ENCODE results near the gene GRK2.

The GRK2 gene

DNA sequence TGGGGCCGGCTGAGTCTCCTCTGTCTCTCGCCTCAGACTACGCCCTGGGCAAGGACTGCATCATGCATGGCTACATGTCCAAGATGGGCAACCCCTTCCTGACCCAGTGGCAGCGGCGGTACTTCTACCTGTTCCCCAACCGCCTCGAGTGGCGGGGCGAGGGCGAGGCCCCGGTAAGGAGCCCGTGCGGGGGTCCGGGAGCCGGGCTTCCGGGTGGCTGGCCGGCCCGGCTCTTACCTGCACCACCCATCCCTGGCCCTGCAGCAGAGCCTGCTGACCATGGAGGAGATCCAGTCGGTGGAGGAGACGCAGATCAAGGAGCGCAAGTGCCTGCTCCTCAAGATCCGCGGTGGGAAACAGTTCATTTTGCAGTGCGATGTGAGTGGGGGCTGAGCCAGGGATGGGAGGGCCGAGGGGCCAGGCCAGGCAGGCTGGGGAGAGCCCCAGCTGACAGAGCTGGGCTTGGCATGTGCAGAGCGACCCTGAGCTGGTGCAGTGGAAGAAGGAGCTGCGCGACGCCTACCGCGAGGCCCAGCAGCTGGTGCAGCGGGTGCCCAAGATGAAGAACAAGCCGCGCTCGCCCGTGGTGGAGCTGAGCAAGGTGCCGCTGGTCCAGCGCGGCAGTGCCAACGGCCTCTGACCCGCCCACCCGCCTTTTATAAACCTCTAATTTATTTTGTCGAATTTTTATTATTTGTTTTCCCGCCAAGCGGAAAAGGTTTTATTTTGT, 18.7 kb downstream of the GRK2 start:
- DNase-seq, result no peak

DNA sequence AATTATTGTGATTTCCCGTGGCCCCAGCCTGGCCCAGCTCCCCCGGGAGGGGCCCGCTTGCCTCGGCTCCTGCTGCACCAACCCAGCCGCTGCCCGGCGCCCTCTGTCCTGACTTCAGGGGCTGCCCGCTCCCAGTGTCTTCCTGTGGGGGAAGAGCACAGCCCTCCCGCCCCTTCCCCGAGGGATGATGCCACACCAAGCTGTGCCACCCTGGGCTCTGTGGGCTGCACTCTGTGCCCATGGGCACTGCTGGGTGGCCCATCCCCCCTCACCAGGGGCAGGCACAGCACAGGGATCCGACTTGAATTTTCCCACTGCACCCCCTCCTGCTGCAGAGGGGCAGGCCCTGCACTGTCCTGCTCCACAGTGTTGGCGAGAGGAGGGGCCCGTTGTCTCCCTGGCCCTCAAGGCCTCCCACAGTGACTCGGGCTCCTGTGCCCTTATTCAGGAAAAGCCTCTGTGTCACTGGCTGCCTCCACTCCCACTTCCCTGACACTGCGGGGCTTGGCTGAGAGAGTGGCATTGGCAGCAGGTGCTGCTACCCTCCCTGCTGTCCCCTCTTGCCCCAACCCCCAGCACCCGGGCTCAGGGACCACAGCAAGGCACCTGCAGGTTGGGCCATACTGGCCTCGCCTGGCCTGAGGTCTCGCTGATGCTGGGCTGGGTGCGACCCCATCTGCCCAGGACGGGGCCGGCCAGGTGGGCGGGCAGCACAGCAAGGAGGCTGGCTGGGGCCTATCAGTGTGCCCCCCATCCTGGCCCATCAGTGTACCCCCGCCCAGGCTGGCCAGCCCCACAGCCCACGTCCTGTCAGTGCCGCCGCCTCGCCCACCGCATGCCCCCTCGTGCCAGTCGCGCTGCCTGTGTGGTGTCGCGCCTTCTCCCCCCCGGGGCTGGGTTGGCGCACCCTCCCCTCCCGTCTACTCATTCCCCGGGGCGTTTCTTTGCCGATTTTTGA, 19.5 kb downstream of the GRK2 start:
- DNase-seq, result no peak

DNA sequence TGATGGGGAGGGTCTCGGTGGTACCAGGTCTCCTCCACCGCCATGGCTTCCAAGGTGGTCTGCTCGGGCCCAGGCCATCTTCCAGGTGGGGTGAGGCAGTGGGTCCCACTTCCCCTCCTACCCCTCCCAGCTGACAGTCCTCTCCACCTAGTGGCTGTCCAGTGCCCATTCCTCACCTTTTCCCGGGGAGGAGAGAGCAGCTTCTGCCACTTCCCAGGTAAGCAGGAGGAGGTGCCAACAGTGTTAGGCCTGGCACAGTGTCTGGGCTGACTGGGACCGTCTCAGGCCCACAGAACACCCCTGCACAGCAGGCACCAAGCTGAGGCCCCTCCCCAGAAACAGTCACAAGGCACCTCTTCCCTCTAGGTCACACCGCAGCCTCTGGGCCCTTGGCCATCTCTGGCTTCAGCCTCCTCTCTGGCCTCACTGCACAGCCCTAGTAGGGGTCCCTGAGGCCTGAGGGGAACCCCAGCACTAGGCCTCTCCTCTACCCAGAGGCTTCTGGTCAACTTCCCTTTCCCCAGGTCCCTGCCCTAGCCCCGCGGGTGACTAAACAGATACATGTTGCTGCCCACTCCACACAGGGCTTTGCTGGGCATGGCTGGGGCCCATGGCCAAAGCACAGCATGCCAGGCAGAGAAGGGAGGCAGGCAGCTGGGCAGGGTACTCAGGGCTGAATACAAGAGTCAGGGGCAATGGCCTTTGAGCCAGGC, 20.5 kb downstream of the GRK2 start:
- no peak for DNase-seq

DNA sequence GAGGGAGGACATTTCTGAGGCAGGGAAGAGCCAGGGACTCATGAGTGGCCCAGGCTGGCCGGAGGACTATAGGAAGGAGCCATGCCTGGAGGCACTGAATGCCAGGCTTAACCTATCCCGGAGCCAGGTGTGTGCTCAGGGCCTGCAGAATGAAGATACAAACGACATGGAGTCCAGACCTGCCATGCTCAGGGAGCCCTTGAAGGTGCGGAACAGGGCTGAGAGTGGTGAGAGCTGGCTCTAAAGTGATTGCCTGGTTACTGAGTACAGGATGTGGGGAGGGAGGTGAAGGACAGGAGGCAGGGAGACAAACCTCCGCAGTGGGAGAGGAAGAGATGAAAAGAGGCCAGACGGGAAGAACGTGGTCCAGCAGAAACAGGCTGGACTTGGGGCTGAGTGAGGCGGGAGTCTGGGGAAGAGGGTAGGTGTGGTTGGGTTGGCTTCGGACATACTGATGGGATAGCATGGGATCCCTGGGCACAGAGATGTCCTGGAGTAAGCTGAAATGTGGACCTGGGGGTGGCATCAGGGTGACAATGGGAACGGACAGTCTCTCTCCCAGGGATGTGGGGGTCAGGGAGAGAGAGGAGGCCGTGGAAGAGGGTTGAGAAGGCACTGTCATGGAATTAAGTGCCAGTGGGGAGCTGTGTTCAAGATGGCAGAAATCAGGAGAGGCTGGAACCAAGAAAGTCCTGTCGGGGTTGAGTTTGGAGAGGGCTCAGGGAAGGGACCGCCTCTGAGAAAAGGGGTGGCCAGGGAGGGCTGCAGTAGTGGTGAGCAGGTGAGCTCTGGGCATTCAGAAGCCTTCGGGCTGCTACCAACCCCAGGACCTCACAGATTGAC, 21.3 kb downstream of the GRK2 start:
- no peak for DNase-seq

DNA sequence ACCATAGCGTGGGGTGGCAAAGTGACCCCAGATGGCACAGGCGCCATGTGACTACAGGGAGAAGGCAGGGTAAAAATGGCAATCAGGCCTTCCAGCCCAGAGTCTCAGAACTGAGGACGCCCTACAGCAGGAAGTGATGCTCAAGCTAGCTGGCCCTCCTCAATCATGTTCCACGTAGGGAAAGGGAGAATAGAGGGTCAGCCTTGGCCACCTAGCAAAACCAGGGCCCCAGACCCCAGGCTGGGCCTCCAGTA, 21.9 kb downstream of the GRK2 start:
- DNase-seq, result no peak

DNA sequence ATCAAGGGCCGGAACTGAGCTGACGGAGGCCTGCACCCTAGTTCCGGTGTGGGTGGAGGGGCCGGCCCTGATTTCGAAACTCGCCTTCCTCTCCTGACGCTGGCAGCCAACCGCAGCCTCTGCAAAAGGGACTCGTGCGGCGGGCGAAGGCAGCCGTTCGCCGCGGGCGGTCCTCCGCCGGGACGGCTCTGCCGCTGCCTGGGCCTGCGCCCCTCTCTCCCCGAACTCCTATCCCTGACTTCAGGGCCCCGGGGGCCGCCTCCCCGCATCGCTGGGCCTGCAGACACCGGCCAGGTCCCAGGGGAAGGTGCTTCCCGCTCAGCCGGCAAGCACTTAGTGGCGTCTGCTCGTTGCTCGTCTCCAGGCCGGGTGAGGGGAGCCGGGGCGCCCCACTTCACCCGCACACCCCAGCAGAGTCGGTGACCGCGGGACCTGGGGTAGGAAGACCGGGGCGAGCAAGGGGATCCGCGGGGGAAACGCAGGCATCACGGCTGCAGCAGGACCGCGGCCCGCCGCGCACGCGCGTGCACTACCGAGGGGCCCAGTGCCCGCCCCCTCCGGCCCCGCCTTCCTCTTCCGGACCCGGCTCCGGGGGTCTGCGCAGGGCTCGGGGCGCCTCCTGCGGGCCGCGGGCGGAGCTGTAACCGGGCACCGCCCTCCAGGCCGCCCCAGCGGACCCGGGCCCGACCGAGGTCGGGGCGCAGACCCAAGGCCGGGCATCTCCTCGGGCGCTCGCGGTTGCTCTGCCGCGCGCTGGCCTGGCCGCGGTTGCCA, 22.4 kb downstream of the GRK2 start:
- peak; percentile 89 for DNase-seq

DNA sequence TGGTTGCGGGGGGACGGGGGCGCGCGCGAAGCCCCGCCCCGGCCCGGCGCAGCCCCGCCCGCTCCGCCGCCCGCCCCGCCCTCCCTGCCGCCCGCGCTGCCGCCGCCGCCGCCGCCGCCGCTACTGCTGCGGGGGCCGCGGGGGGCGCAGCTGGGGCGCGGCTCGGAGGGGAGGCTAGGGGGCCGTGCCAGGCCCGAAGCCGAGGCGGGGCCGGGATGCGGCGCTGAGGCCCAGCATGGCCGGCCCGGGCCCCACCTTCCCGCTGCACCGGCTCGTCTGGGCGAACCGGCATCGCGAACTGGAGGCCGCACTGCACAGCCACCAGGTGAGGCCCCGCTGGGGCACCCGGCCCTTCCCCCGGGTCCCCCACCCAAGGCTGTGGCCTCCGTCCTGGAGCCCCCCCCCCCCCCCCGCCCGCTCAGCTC, 23.0 kb downstream of the GRK2 start, which contains the start of gene ANKRD13D:
ANKRD13D (plus strand) TSS at position 78 of the 425 bp plus-strand sequence; CDS start at position 236, 158 bp downstream.
- peak; percentile 89 for DNase-seq

DNA sequence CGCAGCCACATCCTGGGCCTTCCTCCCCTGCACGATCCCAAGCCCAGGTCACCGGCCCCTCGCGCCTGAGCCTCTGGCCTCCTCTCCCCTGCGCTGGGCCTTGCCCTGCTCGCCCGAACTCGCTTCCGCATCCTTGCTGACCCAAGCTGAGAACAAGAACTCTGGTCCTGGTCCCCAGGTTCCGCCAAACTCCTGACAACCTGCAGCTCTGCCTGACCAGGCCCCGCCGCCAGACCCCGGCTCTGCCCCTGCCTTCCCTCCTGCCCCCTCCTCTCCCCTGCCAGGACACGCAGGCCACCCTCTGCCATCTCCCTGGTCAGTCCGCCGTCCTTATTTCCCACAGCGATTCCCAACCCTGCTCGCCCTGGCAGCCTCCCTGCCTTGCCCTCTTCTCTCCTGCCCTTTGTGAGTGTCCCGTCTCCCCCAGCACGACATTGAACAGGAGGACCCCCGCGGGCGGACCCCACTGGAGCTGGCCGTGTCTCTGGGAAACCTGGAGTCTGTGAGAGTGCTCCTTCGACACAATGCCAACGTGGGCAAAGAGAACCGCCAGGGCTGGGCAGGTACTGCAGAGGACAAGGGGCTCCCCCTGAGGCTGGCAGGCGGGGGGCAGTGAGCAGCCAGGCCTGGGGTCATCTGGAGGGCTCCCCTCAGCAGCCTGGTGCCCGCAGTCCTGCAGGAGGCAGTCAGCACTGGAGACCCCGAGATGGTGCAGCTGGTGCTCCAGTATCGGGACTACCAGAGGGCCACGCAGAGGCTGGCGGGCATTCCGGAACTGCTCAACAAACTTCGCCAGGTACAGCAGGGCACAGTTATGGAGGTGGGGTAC, 23.6 kb downstream of the GRK2 start:
- no peak for DNase-seq

DNA sequence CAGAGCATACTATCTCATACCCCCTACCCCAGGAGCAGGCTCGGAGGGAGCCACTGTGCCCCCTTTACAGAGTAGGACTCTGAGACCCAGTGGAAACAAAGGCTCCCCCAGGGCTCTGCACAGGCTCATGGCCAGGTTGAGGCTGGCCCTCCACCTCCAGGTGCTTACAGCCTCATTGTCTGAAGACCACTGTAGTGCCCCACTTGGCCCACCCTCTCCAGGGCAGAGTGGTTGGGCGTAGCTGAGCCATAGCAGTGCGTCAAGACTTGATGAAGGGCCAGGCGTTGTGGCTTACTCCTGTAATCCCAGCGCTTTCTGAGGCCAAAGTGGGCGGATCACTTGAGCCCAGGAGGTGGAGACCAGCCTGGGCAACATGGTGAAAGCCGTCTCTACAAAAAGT, 24.5 kb downstream of the GRK2 start:
- no peak for DNase-seq

DNA sequence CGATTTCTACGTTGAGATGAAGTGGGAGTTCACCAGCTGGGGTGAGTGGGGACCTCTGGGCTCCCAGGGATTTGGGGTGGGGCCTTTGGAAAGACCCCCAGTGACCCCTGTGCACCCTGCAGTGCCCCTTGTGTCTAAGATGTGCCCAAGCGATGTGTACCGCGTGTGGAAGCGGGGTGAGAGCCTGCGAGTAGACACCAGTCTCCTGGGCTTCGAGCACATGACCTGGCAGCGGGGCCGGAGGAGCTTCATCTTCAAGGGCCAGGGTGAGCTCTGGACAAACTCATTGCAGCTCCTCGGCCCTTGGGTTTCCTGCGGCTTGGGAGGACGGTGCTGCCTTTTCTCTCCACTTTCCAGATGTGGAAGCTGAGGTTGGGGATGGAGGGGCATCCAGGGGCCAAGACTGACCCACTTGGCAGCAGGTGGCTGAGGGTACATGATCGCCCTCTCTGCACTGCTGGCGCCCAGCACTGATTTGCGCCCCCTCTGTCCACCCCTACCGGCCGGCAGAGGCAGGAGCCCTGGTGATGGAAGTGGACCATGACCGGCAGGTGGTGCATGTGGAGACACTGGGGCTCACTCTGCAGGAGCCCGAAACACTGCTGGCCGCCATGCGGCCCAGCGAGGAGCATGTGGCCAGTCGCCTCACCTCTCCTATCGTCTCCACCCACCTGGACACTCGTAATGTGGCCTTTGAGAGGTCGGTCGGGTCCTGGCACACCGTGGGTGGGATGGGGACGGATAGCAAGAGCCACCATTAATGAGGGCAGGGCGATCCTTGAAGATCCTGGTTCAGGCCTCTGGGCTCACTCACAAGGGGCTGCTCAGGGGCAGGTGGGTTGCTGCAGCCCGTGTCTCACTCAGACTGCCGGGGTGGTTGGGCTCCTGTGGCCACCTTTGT, 25.5 kb downstream of the GRK2 start:
- DNase-seq, result no peak

DNA sequence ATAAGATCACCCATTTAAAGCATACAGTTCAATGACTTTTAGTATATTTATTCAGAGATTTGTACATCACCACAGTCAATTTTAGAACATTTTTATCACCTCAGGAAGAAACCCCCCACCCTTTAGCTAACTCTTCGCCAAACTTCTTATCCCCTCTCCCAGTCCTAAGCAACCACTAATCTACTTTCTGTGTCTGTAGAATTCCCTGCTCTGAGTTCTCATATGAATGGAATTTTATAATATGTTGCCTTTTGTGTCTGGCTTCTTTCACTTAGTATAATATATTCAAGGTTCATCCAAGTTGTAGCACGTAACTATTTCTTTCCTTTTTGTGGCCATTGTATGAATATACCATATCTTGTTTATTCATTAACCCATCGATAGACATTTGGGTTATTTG, 26.4 kb downstream of the GRK2 start:
- no peak for DNase-seq

DNA sequence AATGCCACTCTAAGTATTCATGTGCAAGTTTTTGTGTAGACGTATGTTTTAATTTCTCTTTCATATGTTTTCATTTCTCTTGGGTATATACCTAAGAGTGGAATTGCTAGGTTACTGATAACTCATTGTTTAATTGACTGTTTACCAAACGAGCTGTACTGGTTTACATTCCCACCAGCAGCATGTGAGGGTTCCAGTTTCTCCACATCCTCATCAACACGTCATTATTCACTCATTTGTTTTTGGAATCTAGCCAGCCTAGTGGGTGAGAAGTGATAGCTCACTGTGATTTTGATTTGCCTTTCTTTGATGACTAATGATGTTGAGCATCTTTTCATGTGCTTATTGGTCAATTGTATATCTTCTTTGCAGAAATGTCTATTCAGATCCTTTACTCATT, 26.8 kb downstream of the GRK2 start:
- no peak for DNase-seq

DNA sequence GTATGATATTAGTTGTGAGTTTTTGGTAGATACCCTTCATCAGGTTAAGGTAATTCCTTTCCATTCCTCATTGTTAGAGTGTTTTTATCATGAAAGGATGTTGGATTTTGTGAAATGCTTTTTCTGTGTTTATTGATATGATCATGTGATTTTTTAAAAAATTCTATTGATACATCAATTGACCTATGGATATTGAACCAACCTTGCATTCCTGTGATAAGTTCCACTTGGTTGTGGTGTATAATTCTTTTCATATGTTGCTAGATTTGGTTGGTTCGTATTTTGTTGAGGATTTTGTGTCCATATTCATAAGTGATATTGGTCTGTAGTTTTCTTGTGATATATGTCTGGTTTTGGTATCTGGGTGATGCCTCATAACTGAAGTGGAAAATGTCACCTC, 29.6 kb downstream of the GRK2 start:
- no peak for DNase-seq

DNA sequence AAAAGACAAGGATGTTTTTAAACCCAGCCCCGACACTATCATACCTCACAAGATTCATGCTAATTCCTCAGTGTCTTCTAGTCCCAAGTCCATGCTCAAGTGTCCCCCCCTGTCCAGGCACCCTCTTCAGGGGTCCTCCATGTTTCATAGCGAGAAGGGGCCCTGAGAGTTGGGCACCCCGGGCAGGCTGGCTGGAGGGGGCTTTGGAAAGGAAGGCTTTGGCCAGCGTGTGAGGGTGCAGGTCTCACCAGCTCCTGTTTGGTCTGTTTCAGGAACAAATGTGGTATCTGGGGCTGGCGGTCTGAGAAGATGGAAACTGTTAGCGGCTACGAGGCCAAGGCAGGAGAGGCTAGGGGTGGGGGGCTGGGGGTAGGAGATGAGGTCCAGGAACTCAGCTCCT, 32.5 kb downstream of the GRK2 start:
- DNase-seq, result no peak

DNA sequence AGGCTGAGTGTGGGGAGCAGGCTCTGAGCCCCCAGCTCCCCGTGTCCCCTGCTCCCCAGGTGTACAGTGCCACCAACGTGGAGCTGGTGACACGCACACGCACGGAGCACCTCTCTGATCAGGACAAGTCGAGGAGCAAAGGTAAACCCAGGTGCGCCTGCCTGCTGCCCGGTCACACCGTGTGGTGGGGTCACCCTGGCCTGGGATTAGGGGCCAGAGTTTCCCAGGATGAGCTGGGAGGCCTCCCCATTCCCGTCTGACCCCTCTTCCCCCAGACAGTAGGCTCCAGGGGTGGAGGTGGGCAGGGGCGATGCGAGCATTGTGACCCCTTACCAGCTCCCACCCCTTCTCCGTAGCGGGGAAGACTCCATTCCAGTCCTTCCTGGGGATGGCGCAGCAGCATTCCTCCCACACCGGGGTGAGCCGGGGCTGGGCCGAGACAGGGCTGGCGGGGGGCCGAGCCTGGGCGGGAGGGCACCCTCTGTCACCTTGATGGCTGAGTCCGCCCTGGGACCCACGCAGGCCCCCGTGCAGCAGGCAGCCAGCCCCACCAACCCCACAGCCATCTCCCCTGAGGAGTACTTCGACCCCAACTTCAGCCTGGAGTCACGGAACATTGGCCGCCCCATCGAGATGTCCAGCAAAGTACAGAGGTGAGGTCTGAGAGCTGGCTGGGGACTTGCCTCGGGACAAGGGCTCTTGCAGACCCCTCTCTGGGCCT, 33.4 kb downstream of the GRK2 start:
- no peak for DNase-seq

DNA sequence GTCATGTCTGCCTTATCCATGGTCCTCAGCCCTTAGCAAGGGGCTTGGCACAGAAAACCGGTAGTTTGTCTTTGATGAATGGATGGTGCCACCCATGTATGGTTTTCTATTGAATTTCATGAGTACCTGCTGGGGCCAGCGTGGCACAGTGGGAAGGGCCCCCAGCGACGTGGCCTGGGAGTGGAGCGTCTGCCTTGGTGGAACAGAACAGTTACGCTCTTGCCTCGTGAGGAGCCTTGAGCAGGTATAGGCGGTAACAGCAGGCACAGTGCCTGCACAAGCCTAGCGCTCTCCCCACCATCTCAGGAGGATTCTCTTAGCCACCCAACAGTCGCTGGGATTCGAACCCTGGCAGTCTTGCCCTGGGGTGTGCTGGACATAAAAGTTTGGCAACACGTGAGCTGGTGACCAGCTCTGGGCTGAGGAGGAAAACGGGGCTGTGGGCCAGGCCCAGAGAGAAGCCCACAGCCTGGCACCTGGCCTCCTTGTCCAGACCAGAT, 34.0 kb downstream of the GRK2 start:
- DNase-seq, result no peak

DNA sequence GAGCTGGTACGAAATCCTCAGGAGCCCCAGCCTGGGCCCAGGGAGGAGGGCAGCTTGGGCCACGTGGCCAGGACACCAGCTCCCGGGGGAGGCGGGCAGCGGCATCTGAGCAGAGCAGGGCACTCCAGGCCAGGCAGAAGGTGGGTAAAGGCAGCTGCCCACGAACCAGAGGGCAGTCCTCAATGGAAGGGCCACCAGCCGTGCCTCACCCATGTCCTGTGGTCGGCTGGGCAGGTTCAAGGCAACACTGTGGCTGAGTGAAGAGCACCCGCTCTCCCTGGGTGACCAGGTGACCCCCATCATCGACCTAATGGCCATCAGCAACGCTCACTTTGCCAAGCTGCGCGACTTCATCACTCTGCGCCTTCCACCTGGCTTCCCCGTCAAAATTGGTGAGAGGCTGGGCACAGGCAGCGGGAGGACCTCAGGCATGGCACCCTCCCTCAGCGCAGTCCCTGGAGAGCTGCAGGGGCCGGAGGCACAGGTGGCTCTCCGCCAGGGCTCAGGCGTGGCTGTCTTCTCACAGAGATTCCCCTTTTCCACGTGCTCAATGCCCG, 34.6 kb downstream of the GRK2 start:
- DNase-seq, result no peak

DNA sequence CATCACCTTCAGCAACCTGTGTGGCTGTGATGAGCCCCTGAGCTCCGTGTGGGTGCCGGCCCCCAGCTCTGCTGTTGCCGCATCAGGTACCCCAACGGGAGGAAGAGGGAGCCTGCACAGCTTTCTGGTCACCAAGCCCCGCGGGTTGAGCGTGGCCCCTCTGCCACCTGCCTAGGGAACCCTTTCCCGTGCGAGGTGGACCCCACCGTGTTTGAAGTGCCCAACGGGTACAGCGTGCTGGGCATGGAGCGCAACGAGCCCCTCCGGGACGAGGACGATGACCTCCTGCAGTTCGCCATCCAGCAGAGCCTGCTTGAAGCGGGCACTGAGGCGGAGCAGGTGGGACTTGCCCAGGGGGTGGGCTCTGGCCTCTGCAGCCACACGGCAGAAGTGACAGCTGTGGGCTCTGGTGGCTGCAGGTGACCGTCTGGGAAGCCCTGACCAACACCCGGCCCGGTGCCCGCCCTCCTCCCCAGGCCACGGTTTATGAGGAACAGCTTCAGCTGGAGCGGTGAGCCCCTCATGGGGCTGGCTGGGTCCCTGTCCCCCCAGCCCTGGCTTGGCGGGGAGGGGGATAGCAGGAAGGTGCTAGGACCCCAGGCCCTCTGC, 35.1 kb downstream of the GRK2 start:
- DNase-seq, result no peak
